Measurements from ENCODE around the gene PHLDB1.
"Not testable (repeated sequence)": the region's sequence is repeated elsewhere in the genome, so short reads cannot be mapped to it uniquely, and the experiment has no call there.

PHLDB1 gene

DNA sequence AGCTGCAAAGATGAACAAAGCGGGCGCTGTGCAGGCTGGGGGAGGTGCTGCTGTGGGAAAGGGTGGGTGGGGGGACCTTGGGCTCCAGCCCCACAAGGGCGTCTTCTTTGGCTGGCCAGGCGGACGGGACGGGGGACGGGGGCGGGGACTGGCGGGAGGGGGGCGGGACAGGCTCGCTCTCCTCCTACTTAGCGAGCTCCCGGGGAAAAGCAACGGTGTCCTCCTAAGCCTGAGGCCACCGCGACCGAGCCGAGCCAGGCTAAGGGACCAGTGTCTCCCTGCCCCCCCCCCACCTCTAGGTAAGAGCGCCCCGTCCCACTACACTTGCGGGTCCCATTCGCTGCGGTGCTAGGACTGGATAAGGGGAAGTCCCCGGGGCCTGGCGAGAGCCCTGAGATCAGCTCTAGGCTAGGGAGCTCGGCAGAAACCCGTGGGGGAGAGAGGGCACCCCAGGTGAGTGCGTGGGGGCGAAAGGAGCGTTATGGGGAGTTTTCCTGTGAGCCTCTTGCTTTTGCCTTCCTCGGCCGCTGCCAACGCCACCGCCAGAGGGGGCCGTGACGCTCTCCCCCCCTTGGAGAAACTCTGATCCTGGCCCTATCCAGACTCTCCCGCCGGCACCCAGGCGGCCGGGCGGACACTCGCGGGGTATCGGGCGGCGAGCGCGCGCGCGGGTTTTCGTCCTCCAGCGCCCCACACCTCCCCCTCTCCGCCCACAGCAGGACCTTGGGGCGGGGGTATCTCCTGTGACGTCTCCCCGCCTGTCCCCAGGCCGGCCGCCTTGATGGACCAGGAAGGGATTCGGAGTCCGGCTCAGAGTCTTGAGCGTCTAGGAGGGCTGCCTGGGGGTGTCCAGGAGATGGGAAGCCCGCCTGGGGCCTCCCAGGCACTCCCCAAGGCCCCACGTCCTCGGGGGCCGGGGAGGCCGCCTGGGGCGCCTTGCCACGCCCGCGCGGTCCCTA lies at the start of gene PHLDB1:
TSS of gene PHLDB1 (plus strand) at position 215 of the 959 bp plus-strand sequence. CDS start 6,222 bp downstream, outside the sequence.
- peak in 46 of 51 donors; percentile 14 to 92 (median 76) for DNase-seq

DNA sequence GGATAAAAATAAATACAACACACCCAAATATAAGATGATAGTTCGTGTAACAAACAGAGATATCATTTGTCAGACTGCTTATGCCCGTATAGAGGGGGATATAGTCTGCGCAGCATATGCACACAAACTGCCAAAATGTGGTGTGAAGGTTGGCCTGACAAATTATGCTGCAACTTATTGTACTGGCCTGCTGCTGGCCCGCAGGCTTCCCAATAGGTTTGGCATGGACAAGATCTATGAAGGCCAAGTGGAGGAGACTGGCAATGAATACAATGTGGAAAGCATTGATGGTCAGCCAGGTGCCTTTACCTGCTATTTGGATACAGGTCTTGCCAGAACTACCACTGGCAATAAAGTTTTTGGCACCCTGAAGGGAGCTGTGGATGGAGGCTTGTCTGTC lies 46.6 kb upstream of the PHLDB1 start:
- no peak for DNase-seq

GRCh38 chr11:118565051-118565450 lies 42.4 kb upstream of the PHLDB1 start:
- peak in 12 of 51 donors; percentile 5 to 18 (median 10) for DNase-seq

- DNase-seq = no peak
These were observed 37.7 kb upstream of the PHLDB1 start for GRCh38 chr11:118569670-118570069.

GRCh38 chr11:118570787-118571186 lies 36.6 kb upstream of the PHLDB1 start:
- no peak for DNase-seq

- peak in 5 of 51 donors; percentile 14 to 25 (median 23) for DNase-seq
These were observed 35.7 kb upstream of the PHLDB1 start for GRCh38 chr11:118571701-118572060.

GRCh38 chr11:118572061-118572980 lies 35.1 kb upstream of the PHLDB1 start, which contains the start of gene ARCN1:
ARCN1 (plus strand) TSS chr11:118572409; CDS start chr11:118572548, 139 bp downstream.
- peak; percentile 21 to 90 (median 68) for DNase-seq

- peak in 2 of 51 donors; percentile 36 to 49 for DNase-seq
These were observed 34.3 kb upstream of the PHLDB1 start for GRCh38 chr11:118572981-118573550.

DNA sequence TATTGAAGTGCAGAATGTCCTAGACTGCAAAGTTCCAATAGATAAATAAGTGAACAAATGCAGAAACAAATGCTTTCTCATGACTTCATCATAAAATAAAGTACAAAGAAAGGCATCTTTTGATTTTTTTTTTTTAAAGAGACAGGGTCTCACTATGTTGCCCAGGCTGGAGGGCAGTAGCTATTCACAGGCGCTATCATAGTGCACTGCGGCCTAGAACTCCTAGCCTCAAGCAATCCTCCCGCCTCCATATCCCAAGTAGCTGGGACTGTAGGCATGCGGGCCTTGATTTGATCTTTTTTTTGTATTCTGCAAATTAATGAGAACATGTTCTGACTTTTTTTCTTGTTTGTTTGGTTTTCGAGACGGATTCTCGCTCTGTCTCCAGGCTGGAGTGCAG lies 32.8 kb upstream of the PHLDB1 start:
- no peak for DNase-seq

GRCh38 chr11:118577995-118578394 lies 29.4 kb upstream of the PHLDB1 start:
- DNase-seq = not testable (repeated sequence)

DNA sequence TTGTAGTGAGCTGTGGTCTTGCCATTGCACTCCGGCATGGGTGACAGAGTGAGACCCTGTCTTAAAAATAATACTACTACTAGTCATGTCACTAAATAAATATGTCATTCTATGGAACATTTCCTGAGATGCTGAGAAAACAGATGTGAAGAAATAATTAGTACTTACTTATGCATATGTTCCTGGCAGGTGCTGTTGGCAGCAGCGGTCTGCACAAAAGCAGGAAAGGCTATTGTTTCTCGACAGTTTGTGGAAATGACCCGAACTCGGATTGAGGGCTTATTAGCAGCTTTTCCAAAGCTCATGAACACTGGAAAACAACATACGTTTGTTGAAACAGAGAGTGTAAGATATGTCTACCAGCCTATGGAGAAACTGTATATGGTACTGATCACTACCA lies 26.4 kb upstream of the PHLDB1 start:
- DNase-seq = no peak

- DNase-seq = no peak
These were observed 19.5 kb upstream of the PHLDB1 start for GRCh38 chr11:118587952-118588351.

DNA sequence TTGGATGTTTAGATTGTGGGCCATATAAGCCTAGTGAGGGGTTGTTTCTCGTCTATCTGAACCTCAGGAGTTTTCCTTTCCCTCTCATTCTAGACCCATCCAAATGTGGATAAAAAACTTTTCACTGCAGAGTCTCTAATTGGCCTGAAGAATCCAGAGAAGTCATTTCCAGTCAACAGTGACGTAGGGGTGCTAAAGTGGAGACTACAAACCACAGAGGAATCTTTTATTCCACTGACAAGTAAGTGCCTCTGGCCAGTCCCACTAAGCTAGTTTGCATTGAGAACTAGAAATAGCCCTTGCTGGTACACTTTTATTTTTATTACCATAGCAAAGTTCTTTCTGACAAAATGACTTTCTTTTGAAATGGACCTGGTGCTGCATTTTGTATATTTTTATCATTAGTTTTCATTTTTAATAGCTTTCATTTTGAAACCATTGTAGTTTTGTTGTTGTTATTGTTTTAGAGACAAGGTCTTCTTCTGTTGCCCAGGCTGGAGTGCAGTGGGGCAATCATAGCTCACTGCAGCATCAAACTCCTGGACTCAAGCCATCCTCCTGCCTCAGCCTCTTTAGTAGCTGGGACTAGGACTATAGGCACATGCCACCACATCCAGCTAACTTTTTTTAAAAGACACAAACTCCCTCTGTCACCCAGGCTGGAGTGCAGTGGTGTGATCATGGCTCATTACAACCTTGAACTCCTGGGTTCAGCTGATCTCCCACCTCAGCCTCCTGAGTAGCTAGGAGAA lies 14.6 kb upstream of the PHLDB1 start:
- DNase-seq = peak in 9 of 51 donors; percentile 10 to 55 (median 25)

GRCh38 chr11:118594984-118595383 lies 12.4 kb upstream of the PHLDB1 start:
- DNase-seq = peak in 1 of 51 donors; percentile 57

GRCh38 chr11:118596224-118597146 lies 10.9 kb upstream of the PHLDB1 start:
- DNase-seq = no peak

DNA sequence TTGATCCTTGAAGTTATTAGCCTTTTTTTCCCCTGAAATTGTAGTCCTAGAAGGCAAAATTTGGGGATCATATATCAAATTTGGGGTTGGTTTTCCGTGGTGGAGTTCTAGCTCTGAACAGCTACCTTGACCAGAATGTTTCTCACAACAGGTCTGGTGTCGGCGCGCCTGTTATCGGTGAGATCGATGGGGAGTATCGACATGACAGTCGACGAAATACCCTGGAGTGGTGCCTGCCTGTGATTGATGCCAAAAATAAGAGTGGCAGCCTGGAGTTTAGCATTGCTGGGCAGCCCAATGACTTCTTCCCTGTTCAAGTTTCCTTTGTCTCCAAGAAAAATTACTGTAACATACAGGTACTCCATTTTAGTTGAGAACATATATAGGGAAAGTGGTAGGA lies 9.9 kb upstream of the PHLDB1 start:
- DNase-seq = no peak

DNA sequence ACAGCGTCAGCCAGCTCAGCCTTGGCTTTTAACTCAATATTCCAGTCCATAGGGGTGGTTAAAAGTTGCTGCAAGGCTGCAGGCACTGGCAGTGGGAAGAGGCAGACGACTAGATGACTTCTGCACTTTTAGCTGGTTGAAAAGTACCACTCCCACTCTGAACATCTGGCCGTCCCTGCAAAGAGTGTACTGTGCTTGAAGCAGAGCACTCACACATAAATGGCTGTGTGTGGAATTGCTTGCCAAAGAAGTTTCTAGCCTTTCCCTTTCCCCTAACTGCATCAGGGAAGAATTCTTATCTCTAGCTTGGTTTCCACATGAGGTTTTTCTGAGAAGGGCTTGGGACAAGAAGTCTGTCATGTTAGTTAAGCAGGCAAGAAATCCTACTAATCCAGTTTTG lies 5.1 kb upstream of the PHLDB1 start:
- no peak for DNase-seq

- DNase-seq = not testable (repeated sequence)
These were observed 3.7 kb upstream of the PHLDB1 start for GRCh38 chr11:118603709-118604108.

DNA sequence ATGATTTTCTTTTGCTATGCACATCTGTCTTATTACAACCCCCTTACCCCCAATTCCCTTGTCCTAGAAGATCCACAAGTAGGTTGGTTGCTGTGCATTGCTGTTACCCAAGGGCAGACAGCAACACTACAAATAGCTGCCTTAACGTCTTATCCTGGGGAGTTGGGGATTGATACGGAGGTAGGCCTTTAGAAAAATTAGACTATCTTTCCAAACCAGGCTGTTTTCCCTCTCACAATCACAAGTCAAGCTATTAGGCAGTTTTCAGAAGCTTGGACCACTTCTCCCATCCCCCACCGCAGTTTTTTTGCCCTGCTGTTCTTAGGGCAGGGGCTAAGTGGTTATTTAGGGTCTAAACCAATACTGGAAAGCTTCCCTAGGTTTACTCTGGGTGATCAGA lies 2.8 kb upstream of the PHLDB1 start:
- DNase-seq = no peak

Measured in hypothalamus (tissue), 51 donors.